NT2/D1 (cell line): ENCODE data around the gene NDE1.

Source experiments
- DNase-seq: peaks from one replicate; pipeline ENCODE4 v3.0.0-alpha.2; 2011; ENCODE audit warnings: low read depth, low spot score
- H3K27me3 ChIP-seq: 2 replicates; pipeline ENCODE4 v1.6.0; 2011; ENCODE audit warnings: mild to moderate bottlenecking; ENCODE audit not compliant: insufficient read length, insufficient read depth
- H3K36me3 ChIP-seq: 2 replicates; pipeline ENCODE4 v1.6.1; 2011; ENCODE audit warnings: mild to moderate bottlenecking, low read length, mixed read lengths; ENCODE audit not compliant: insufficient read depth, insufficient read length
- H3K4me1 ChIP-seq: 2 replicates; pipeline ENCODE4 v1.5.1; 2011; ENCODE audit not compliant: insufficient read depth, insufficient read length
- H3K4me3 ChIP-seq: 2 replicates; pipeline ENCODE4 v1.5.1; 2011; ENCODE audit warnings: low read depth; ENCODE audit not compliant: insufficient read length
- H3K9ac ChIP-seq: 2 replicates; pipeline ENCODE4 v1.6.0; 2011; ENCODE audit warnings: low read depth; ENCODE audit not compliant: insufficient read length
- H3K9me3 ChIP-seq: 2 replicates; pipeline ENCODE4 v1.5.1; 2011; ENCODE audit warnings: mild to moderate bottlenecking, low read length; ENCODE audit not compliant: insufficient read depth
- SUZ12 ChIP-seq: IDR thresholded peaks from 2 replicates; pipeline ENCODE4 v1.6.1; 2011; ENCODE audit not compliant: insufficient read length, insufficient read depth; ENCODE audit errors: extremely low read depth
- YY1 ChIP-seq: IDR thresholded peaks from 2 replicates; pipeline ENCODE4 v1.6.1; 2011; ENCODE audit not compliant: insufficient read length, insufficient read depth
- ZNF274 ChIP-seq: IDR thresholded peaks from 2 replicates; pipeline ENCODE4 v1.6.1; 2011; ENCODE audit warnings: mild to moderate bottlenecking, low read depth, low read length

The NDE1 gene

GRCh38 chr16:15636392-15636873, 13.6 kb upstream of the NDE1 start:
- Histone ChIP-seq H3K4me3 (no peak overlapping the region), H3K36me3 (peaks cover 72% of the 10 kb centered on the region), H3K9me3 (no peaks in the 10 kb centered on the region), H3K9ac (no peak overlapping the region), H3K4me1 (no peaks in the 10 kb centered on the region), H3K27me3 (no peaks in the 10 kb centered on the region)
- DNase-seq: no peak
- TF ChIP-seq SUZ12 (no peak), ZNF274 (no peak), YY1 (no peak)

GRCh38 chr16:15639061-15639568, 10.9 kb upstream of the NDE1 start:
- H3K4me1 ChIP-seq: no peaks in the 10 kb centered on the region
- TF ChIP-seq ZNF274 (no peak), SUZ12 (no peak), YY1 (no peak)
- H3K4me3 ChIP-seq: no peak overlapping the region
- no peak overlapping the region for H3K9ac ChIP-seq
- no peaks in the 10 kb centered on the region for H3K9me3 ChIP-seq
- no peak for DNase-seq
- H3K27me3 ChIP-seq: no peaks in the 10 kb centered on the region
- H3K36me3 ChIP-seq: peaks cover 54% of the 10 kb centered on the region

GRCh38 chr16:15640966-15641365, 9.1 kb upstream of the NDE1 start:
- Histone ChIP-seq H3K36me3 (peaks cover 35% of the 10 kb centered on the region), H3K9ac (no peak overlapping the region), H3K4me1 (no peaks in the 10 kb centered on the region), H3K27me3 (no peaks in the 10 kb centered on the region), H3K9me3 (no peaks in the 10 kb centered on the region), H3K4me3 (no peak overlapping the region)
- no peak for DNase-seq
- TF ChIP-seq YY1 (no peak), SUZ12 (no peak)

GRCh38 chr16:15641753-15642556, 8.1 kb upstream of the NDE1 start:
- H3K4me3 ChIP-seq: peak overlapping the region; percentile 81
- no peaks in the 10 kb centered on the region for H3K9me3 ChIP-seq
- peaks cover 25% of the 10 kb centered on the region for H3K36me3 ChIP-seq
- H3K9ac ChIP-seq: peak overlapping the region; percentile 97
- no peaks in the 10 kb centered on the region for H3K27me3 ChIP-seq
- TF ChIP-seq YY1 (no peak), SUZ12 (no peak), ZNF274 (no peak)
- DNase-seq: no peak
- H3K4me1 ChIP-seq: no peaks in the 10 kb centered on the region

- Histone ChIP-seq H3K36me3 (peaks cover 19% of the 10 kb centered on the region), H3K4me3 (peak overlapping the region; percentile 81), H3K4me1 (no peaks in the 10 kb centered on the region), H3K9ac (peak overlapping the region; percentile 97), H3K27me3 (no peaks in the 10 kb centered on the region), H3K9me3 (no peaks in the 10 kb centered on the region)
- no peak for TF ChIP-seq YY1
- DNase-seq: no peak
These were observed 7.4 kb upstream of the NDE1 start for GRCh38 chr16:15642557-15643047.

- no peak for TF ChIP-seq ZNF274
- no peak for TF ChIP-seq SUZ12
- TF ChIP-seq YY1: no peak
- H3K9ac ChIP-seq: peak within 1 kb of the TSS; percentile 97
- H3K27me3 ChIP-seq: no peaks in the 10 kb centered on the region
- no peaks in the 10 kb centered on the region for H3K4me1 ChIP-seq
- H3K9me3 ChIP-seq: no peaks in the 10 kb centered on the region
- DNase-seq: peak; percentile 95
- H3K36me3 ChIP-seq: peaks cover 13% of the 10 kb centered on the region
- peak within 1 kb of the TSS; percentile 84 for H3K4me3 ChIP-seq
These were observed 6.7 kb upstream of the NDE1 start, which contains the start of gene MARF1 for GRCh38 chr16:15643048-15643945. Gene MARF1, minus strand, starts transcription at chr16:15643154. Its CDS starts 3,921 bp downstream, at chr16:15639233.

GRCh38 chr16:15643946-15644250, 6.1 kb upstream of the NDE1 start:
- TF ChIP-seq SUZ12: no peak
- no peak for TF ChIP-seq ZNF274
- no peak for TF ChIP-seq YY1
- no peaks in the 10 kb centered on the region for H3K9me3 ChIP-seq
- H3K4me3 ChIP-seq: peak overlapping the region; percentile 84
- H3K4me1 ChIP-seq: no peaks in the 10 kb centered on the region
- H3K27me3 ChIP-seq: no peaks in the 10 kb centered on the region
- no peak for DNase-seq
- H3K36me3 ChIP-seq: peaks cover 7% of the 10 kb centered on the region
- peak overlapping the region; percentile 96 for H3K9ac ChIP-seq
